HepG2 (cell line): ENCODE results near the gene NYNRIN. TPM values are rescaled to one million over a fixed set of nuclear protein-coding genes. Genes with fewer than 3 reads are reported as not detected.

ENCODE experiments used
- CEBPZ ChIP-seq: IDR thresholded peaks from 2 replicates; pipeline ENCODE4 v1.6.1; 2012; ENCODE audit warnings: low read length, improper control_type of control experiment
- CENPX ChIP-seq: sonication (generic); formaldehyde crosslinking; IDR thresholded peaks from 2 replicates; pipeline ENCODE4 v1.9.0; 2021; ENCODE audit warnings: mild to moderate bottlenecking, missing genetic modification reagents, moderate library complexity
- CHD2 ChIP-seq: IDR thresholded peaks from 2 replicates; pipeline ENCODE4 v1.6.1; 2011; ENCODE audit warnings: low read depth, low read length, improper control_type of control experiment
- DBP ChIP-seq: sonication (generic); formaldehyde crosslinking; IDR thresholded peaks from 2 replicates; pipeline ENCODE4 v1.4.0; 2020; ENCODE audit warnings: missing genetic modification reagents; ENCODE audit errors: not compliant biosample characterization
- DDIT3 ChIP-seq: sonication (generic); formaldehyde crosslinking; IDR thresholded peaks from 2 replicates; pipeline ENCODE4 v1.4.0; 2020; ENCODE audit warnings: mild to moderate bottlenecking, missing genetic modification reagents
- DPF2 ChIP-seq: sonication (generic); formaldehyde crosslinking; IDR thresholded peaks from 2 replicates; pipeline ENCODE4 v1.4.0; 2020; ENCODE audit warnings: mild to moderate bottlenecking, low read depth, missing genetic modification reagents, borderline replicate concordance
- EED ChIP-seq: sonication (generic); formaldehyde crosslinking; IDR thresholded peaks from 2 replicates; pipeline ENCODE4 v1.5.0; 2020; ENCODE audit warnings: mild to moderate bottlenecking, missing genetic modification reagents
- FOSL2 ChIP-seq: sonication (generic); formaldehyde crosslinking; IDR thresholded peaks from 2 replicates; pipeline ENCODE4 v1.4.0; 2020; ENCODE audit warnings: missing genetic modification reagents
- FOXK1 ChIP-seq: sonication (generic); formaldehyde crosslinking; IDR thresholded peaks from 2 replicates; pipeline ENCODE4 v1.4.0; 2020; ENCODE audit warnings: low read depth, missing genetic modification reagents, borderline replicate concordance
- HOMEZ ChIP-seq: IDR thresholded peaks from 2 replicates; pipeline ENCODE4 v1.6.1; 2016; ENCODE audit warnings: low read depth
- ISX ChIP-seq: sonication (generic); formaldehyde crosslinking; conservative IDR thresholded peaks from 2 replicates; pipeline ENCODE4 v1.5.0; 2020; ENCODE audit warnings: missing genetic modification reagents
- KAT8 ChIP-seq: IDR thresholded peaks from 2 replicates; pipeline ENCODE4 v1.6.1; 2016; ENCODE audit warnings: missing genetic modification reagents, missing compliant biosample characterization
- MLLT10 ChIP-seq: sonication (generic); formaldehyde crosslinking; IDR thresholded peaks from 2 replicates; pipeline ENCODE4 v1.4.0; 2020; ENCODE audit warnings: missing genetic modification reagents
- NFE2L2 ChIP-seq: fragments of 150-350 bp; IDR thresholded peaks from 2 replicates; pipeline ENCODE4 v1.6.1; 2014; ENCODE audit warnings: low read length
- THYN1 ChIP-seq: sonication (generic); formaldehyde crosslinking; IDR thresholded peaks from 2 replicates; pipeline ENCODE4 v1.8.1; 2023; ENCODE audit warnings: low read depth, mild to moderate bottlenecking, moderate library complexity, missing genetic modification reagents, borderline replicate concordance
- TSC22D2 ChIP-seq: sonication (generic); formaldehyde crosslinking; IDR thresholded peaks from 2 replicates; pipeline ENCODE4 v1.5.1; 2020; ENCODE audit warnings: missing genetic modification reagents, mild to moderate bottlenecking, borderline replicate concordance
- ZBTB34 ChIP-seq: sonication (generic); formaldehyde crosslinking; IDR thresholded peaks from 2 replicates; pipeline ENCODE4 v1.8.0; 2022; ENCODE audit warnings: mild to moderate bottlenecking, missing genetic modification reagents
- ZNF264 ChIP-seq: sonication (generic); formaldehyde crosslinking; IDR thresholded peaks from 2 replicates; pipeline ENCODE4 v1.4.0; 2020; ENCODE audit warnings: missing genetic modification reagents
- ZNF484 ChIP-seq: sonication (generic); formaldehyde crosslinking; IDR thresholded peaks from 2 replicates; pipeline ENCODE4 v1.5.1; 2020; ENCODE audit warnings: mild to moderate bottlenecking, low read depth, missing genetic modification reagents, borderline replicate concordance
- ZNF605 ChIP-seq: sonication (generic); formaldehyde crosslinking; IDR thresholded peaks from 2 replicates; pipeline ENCODE4 v1.8.0; 2022; ENCODE audit warnings: mild to moderate bottlenecking, missing genetic modification reagents
- ZNF879 ChIP-seq: sonication (generic); formaldehyde crosslinking; IDR thresholded peaks from 2 replicates; pipeline ENCODE4 v1.8.1; 2023; ENCODE audit warnings: missing genetic modification reagents
- ZNF883 ChIP-seq: sonication (generic); formaldehyde crosslinking; IDR thresholded peaks from 2 replicates; pipeline ENCODE4 v1.5.1; 2020; ENCODE audit warnings: mild to moderate bottlenecking, missing genetic modification reagents; ENCODE audit errors: not compliant biosample characterization
- polyA plus RNA-seq, 8 experiments: library from polyadenylated mRNA; depleted of rRNA in 3 of 8; stranded (reverse) in 7 of 8; unstranded in 1 of 8; fragments of >200 nt; fragmentation: Illumina TruSeq in 4 of 8; extraction: Trizol in 4 of 8; gene quantifications; 2 replicates each; pipeline versions ENCODE4 v1.2.1 to v1.2.3, GENCODE V29; 2011 to 2016; ENCODE audit warnings: low read depth in 4 of 8, missing spikeins in 1 of 8, mixed read lengths in 1 of 8; ENCODE audit not compliant: insufficient read depth in 1 of 8
- total RNA-seq, 5 experiments: library from RNA; depleted of rRNA; stranded (reverse); fragments of >200 nt; fragmentation: Illumina TruSeq; extraction: Trizol; gene quantifications; 2 replicates each; pipeline ENCODE4 v1.2.3, GENCODE V29; 2016; ENCODE audit warnings: low read depth in 1 of 5

NYNRIN gene
- total and polyA plus RNA-seq, 2 of the 13 experiments (the other 11 are each of a cell fraction or from before 2014, with no cell fraction given): 0.63 to 1.1 TPM

GRCh38 chr14:24442240-24443052 is 43.6 kb downstream of the NYNRIN start, which contains the start of gene SDR39U1 (continued):
- TF ChIP-seq DDIT3 (0 out of 2 replicates have a peak, but pooled peaks have one; percentile 40), CENPX (CRISPR knock-in tag) (no peak), FOSL2 (CRISPR knock-in tag) (peak; percentile 48), HOMEZ (CRISPR knock-in tag) (peak; percentile 93; the same call in 1 of the 2 replicates), ZNF264 (CRISPR knock-in tag) (peak; percentile 96), ZNF605 (CRISPR knock-in tag) (peak; percentile 99), DBP (no peak), ISX (CRISPR knock-in tag) (0 out of 2 replicates have a peak, but pooled peaks have one; percentile 63), TSC22D2 (CRISPR knock-in tag) (peak; percentile 88; the same call in 1 of the 2 replicates), MLLT10 (CRISPR knock-in tag) (no peak), CHD2 (peak; percentile 69), NFE2L2 (peak; percentile 31; the same call in 1 of the 2 replicates), CEBPZ (no peak), ZNF883 (peak; percentile 97), ZNF484 (CRISPR knock-in tag) (peak; percentile 95), ZNF879 (CRISPR knock-in tag) (no peak), DPF2 (0 out of 2 replicates have a peak, but pooled peaks have one; percentile 41), FOXK1 (CRISPR knock-in tag) (peak; percentile 99), EED (CRISPR knock-in tag) (peak; percentile 91; the same call in 1 of the 2 replicates), KAT8 (CRISPR knock-in tag) (peak; percentile 99), ZBTB34 (CRISPR knock-in tag) (peak; percentile 79; the same call in 1 of the 2 replicates), THYN1 (no peak)
